ENCODE measurements around the gene SIRPD.
"Not testable (repeated sequence)": the region's sequence is repeated elsewhere in the genome, so short reads cannot be mapped to it uniquely, and the experiment has no call there.

SIRPD gene

DNA sequence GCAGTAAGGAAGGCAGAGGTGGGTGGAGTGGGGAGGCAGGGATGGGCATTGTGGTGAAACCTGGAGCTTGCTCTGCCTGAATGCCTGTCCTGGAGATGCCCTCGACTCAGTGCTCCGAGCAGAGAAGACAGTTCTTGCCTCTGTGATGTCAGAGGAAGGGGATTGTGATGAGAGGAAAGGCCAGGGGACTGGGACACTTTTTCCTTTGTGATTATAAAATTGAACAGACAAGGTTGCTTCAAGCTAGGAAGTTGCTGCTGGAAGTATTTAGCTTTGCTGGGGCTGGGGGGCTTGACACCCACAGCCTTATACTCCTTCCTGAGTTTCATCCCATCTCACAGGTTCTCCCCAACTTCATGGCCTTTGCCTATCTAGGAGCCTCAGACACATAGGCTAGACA, at the start of gene SIRPD:
SIRPD (minus strand) TSS at position 101 of the 400 bp plus-strand sequence; CDS start at position 49, 52 bp downstream.
- DNase-seq: no peak

GRCh38 chr20:1600736-1601135, 43.2 kb upstream of the SIRPD start:
- no peak for DNase-seq

DNA sequence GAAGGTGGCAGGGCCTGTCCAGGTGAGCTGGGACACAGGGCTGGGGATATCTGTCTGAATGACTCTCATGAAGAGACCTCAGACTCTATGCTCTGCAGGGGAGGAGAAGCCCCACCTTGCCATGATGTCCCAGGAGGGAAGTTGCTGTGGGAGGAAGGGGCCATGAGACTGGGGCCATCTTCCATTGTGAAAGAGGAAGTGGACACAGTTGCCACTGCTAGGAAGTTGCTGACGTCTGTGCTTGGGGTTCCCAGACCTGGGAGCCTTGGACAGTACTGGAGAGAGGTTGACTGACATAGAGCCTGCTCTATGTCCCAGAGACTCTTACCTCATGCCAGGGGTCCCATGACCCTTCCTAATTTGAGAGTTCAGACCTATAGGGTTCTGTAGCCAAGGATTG, 37.8 kb upstream of the SIRPD start:
- no peak for DNase-seq

DNA sequence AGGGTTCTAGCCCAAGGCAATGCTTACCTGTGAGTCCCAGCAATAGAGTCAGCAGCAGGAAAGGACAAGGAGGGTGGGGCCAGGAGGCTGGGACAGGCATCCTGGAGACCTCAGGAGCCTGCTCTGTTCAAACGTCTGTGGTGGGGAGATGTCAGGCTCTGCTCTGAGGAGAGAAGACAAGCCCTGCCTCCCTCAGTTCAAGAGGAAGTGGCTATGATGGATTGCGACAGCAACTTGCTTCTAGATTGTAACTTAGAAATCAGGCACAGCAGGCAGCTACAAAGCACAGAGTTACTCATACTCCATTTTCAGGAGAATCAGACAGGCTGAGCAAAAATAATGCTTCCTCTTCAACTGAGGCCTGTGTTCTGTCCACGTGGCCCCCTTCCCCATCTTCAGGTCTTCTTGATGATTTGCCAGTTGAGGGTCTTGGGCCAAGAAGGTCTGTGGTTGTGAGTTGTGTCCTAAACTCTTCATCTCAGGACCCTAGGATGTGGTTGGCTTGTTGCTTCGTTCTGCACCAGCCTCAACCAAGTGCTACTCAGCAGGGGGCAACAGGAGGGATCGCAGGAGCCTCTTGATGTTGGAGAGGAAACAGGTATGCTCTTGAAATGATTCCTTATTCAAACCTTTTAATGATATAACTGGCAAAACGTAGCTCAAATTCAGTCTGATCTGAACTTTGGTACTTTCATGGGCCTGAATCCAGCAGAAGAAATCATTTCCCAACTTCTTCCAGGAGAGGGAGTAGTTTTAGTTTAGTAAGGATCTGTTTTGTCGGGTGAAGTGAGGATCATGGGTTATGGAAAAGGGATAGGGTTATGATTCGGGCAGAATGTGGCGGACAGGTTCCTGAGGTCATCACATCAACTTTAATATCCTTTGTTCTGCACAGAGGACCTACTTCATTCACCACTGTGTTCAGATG, 31.3 kb upstream of the SIRPD start:
- DNase-seq: no peak

DNA sequence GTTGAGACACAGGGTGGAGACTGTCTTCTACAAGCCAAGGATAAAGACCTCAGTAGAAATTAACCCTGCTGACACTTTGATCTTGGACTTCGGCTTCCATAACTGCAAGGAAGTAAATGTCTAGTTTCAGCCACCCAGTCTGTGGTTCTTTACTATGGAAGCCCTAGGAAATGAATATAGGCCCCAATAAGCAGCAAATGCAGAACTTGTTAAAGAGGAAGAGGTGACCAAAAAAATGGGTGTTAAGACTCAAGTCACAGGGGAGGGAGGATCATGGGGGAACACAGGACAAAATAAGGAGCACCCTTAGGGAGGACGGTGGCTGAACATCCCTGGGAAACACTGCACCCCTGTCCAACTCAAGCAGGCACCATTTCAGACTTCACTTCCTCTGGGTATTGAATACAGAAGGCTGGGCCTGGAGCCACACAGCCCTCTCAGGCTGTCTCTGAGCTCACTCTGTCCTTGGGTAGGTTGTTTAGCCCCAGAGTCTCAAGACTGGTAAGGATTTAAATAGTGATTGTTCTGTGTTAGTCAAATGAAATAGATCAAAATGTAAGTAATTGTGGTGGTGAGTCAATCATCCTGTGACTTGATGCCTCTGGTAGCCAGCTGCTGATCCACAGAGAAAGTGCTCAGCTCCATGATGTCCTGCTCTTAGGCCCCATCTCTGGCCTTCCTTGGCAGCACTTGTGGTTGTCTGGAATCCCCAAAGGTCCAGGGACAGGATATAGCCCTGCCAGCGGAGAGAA, 30.5 kb upstream of the SIRPD start:
- no peak for DNase-seq

DNA sequence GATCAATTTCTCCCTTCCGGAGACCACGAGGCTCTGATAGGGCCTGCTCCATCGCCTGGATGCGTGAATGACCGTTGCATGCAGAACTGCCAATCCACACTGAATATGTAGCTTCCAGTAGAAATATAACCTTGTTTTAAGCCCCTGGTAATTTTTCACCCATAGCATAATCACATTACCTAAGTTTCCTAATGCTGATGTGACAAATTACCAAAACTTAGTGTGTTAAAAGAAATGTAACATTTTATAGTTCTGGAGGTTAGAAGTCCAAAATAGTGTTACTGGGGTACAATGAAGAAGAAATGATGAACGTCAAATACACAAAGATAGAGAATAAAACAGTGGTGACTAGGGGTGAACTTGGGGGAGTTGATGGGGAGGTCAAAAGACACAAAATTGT, 22.0 kb upstream of the SIRPD start:
- DNase-seq: no peak

DNA sequence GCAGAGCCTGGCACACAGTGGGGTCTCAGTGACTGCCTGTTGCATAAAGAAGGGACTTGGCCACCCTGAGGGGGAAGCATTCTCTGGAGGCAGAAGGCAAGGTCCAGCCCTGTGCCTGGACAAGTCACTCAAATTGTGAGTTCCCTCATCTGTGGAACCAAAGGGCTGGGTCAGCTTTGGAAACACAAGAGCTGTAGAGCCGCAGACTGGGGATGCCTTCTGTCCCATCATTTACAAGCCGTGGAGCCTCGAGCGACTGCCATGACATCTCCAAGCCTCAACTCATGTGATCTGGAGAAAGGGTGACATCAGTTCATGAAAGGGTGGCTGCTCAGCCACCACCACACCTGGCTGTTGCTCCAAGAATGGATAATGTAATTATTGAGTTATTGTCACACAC, 20.4 kb upstream of the SIRPD start:
- DNase-seq: no peak

GRCh38 chr20:1577313-1577712, 19.8 kb upstream of the SIRPD start:
- not testable (repeated sequence) for DNase-seq

GRCh38 chr20:1576641-1577040, 19.1 kb upstream of the SIRPD start:
- no peak for DNase-seq

DNA sequence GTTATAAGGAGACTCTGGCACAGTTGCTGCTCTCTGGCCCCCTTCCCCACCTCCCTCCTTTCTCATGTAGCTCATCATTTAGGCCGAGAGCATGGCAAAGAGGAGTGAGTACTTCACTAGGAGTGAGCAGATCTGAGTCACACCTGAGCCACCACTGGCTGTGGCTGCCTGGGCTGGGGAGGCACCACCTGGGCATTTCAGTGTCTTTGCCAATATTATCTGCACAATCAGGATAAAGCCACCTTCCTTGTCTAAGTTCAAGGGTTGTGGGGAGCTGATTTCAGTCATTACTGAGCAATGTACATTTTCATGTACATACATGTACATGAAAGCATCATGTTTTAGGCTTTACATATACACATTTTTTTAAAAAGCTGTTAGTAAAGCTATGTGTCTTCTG, 18.5 kb upstream of the SIRPD start:
- DNase-seq: not testable (repeated sequence)

DNA sequence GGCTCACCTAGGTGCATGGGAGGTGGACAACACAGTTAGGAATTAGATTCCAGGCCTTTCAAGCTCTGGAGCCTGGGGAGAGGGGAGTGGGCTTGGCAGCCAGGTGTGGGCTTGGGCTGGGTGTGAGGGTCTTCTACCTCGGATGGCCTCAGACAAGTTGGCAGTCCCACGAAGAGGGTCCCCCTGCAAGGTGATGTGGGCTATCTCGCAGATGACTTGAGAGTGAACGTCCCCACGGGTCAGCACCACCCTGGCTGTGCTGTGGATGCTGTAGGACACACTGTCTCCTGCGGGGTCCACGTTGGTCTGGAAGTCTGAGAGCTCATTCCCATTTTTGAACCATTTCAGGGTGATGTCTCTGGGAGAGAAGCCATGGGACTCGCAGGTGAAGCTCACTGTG, 14.1 kb upstream of the SIRPD start:
- not testable (repeated sequence) for DNase-seq

GRCh38 chr20:1569415-1569881, 11.9 kb upstream of the SIRPD start:
- DNase-seq: no peak

GRCh38 chr20:1568163-1568490, 10.6 kb upstream of the SIRPD start:
- no peak for DNase-seq

- DNase-seq: no peak
Observed at GRCh38 chr20:1567392-1568162, 10.1 kb upstream of the SIRPD start.

DNA sequence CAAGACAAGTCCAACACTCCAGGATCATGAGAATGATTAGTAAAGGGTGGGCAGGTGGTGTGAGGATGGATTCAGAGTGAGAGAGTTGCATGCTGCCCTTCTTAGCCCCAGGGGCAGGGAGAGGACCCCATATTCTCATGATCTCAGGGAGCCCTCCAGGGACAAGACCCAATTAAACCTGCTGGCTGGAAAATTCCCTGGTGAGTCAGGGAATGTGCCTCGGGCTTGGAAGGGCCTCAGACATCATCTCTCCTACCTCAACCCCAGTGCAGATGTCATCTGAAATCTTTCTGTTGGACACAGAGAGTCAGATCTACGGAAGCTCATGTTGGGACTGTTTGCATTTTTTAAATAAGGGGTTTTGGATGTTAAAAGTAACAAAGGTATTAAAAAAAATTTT, 9.2 kb upstream of the SIRPD start:
- no peak for DNase-seq

DNA sequence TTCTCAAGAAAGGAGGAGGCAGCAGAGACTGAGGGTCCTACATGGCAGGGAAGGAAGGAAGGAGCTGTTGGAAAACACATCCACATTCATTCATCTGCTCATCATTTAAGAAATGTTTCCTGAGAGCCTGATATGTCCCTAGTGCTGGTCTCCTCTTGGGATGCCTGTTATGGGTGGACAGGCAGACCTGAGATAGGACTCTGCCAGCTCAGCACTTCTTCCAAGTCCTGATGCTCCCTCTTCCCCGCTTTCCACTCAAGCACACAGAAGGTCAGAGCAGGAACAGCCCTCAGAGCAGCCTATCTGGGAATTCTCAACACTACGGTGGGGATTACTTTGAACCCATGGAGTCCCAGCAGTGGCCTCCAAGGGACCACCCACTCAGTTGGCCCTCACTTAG, 8.0 kb upstream of the SIRPD start:
- no peak for DNase-seq

DNA sequence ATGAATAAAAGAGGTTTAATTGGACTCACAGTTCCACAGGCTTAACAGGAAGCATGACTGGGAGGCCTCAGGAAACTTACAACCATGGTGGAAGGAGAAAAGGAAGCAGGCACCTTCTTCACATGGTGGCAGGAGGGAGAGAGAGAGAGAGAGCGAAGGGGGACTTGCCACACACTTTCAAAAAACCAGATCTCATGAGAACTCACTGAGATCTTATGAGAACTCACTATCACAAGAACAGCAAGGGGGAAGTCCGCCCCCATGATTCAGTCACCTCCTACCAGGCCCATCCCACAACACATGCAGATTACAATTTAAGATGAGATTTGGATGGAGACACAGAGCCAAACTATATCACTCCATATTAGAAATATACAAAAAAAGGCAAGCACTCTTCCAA, 6.1 kb upstream of the SIRPD start:
- DNase-seq: no peak

DNA sequence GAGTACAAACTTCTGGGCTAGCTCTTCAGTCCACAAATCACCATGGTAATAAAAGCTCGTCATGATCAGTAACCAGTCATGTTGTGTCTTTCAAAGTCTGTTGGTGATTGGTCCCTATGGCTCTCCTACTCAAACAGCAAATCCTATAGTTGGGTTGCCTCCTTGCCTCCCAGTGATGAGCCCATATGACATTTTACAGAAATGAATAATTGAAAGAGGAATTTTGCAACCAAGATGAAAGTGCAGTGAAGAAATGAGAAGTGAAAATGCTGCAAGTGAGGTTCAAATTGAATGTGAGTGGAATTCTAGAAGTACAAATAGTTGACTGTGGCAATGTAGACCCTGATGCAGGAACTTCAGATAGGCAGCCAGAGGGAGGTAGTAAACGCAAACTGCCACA, 5.1 kb upstream of the SIRPD start:
- no peak for DNase-seq

DNA sequence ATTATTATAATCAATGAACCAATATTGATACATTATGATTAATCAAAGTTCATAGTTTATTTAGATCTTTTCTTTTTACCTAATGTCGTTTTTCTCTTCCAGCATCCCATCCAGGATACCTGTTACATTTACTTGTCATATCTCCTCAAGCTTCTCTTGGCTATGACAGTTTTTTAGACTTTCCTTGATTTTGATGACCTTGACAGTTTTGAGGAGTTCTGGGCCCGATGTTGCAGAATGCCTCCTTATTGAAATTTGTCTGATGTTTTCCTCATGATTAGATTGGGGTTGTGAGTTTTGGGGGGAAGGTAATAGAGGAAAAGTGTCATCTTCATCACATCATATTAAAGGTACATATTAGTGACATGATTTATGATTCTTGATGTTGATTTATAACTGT, 3.8 kb upstream of the SIRPD start:
- no peak for DNase-seq

GRCh38 chr20:1555952-1556351, 1.6 kb downstream of the SIRPD start:
- no peak for DNase-seq

GRCh38 chr20:1539816-1540419, 17.6 kb downstream of the SIRPD start:
- no peak for DNase-seq

DNA sequence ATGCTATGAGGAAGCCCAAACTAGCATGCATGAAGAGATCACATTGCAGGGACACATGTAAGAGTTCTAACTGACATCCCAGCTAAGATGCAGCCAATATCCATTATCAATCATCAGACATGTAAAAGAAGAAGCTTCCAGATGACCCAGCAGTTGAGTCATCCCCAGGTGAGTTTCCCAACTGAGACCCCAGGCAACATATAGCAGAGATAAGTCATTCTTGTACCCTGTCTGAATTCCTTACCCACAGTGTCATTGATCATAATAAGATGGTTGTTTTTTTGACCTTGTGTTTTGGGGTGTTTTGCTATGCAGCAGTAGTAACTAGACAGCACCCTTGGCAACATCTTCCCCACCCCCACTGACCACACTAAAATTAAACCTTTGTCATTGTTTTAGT, 18.9 kb downstream of the SIRPD start:
- DNase-seq: no peak

- no peak for DNase-seq
Observed at GRCh38 chr20:1537731-1538058, 19.8 kb downstream of the SIRPD start.

Measured in NCI-H1436 treated with DMSO at 0.1 percent for 48 hours (cell line).